Neural cell (in vitro differentiated cells): ENCODE measurements around the gene AP3S2. TPM values are rescaled to one million over a fixed set of nuclear protein-coding genes. Genes with fewer than 3 reads are reported as not detected.

Source experiments
- H2AFZ ChIP-seq: fragments of 200-600, 300-800 bp; sonication (generic), shearing (Covaris generic); 2 replicates; pipeline ENCODE4 v1.6.0; 2014; ENCODE audit warnings: low read depth, mild to moderate bottlenecking, antibody characterized with exemption, low read length, moderate library complexity
- H3F3A ChIP-seq: fragments of 200-600 bp; shearing (Covaris generic); 2 replicates; pipeline ENCODE4 v1.6.1; 2016; ENCODE audit warnings: mild to moderate bottlenecking, moderate library complexity, mixed read lengths, antibody characterized with exemption, low read length; ENCODE audit not compliant: insufficient read depth, poor library complexity, severe bottlenecking
- H3K27ac ChIP-seq: fragments of 200-600, 300-800 bp; sonication (generic), shearing (Covaris generic); 2 replicates; pipeline ENCODE4 v1.5.1; 2014; ENCODE audit warnings: mild to moderate bottlenecking, low read length, moderate library complexity
- H3K27me3 ChIP-seq: fragments of 300-800, 200-600 bp; sonication (generic), shearing (Covaris generic); 2 replicates; pipeline ENCODE4 v1.6.0; 2014; ENCODE audit warnings: mild to moderate bottlenecking, low read depth, low read length, moderate library complexity; ENCODE audit not compliant: insufficient read depth
- H3K36me3 ChIP-seq: fragments of 300-800, 200-600 bp; sonication (generic), shearing (Covaris generic); 2 replicates; pipeline ENCODE4 v1.5.1; 2014; ENCODE audit warnings: mild to moderate bottlenecking, antibody characterized with exemption, low read length, moderate library complexity; ENCODE audit not compliant: insufficient read depth
- H3K4me2 ChIP-seq: fragments of 300-800, 200-600 bp; sonication (generic), shearing (Covaris generic); 2 replicates; pipeline ENCODE4 v1.6.0; 2014; ENCODE audit warnings: mild to moderate bottlenecking, low read length
- H3K4me3 ChIP-seq: fragments of 300-800, 200-600 bp; sonication (generic), shearing (Covaris generic); 2 replicates; pipeline ENCODE4 v1.5.1; 2014; ENCODE audit warnings: mild to moderate bottlenecking, low read length, moderate library complexity
- H3K79me2 ChIP-seq: fragments of 200-600 bp; shearing (Covaris generic); replicated peaks from 2 replicates; pipeline ENCODE4 v1.6.0; 2014; ENCODE audit warnings: mild to moderate bottlenecking, low read length, moderate library complexity; ENCODE audit not compliant: insufficient read depth
- H3K9ac ChIP-seq: fragments of 300-800, 200-600 bp; sonication (generic), shearing (Covaris generic); 2 replicates; pipeline ENCODE4 v1.6.1; 2016; ENCODE audit warnings: mild to moderate bottlenecking, low read length, mixed read lengths
- H3K9me2 ChIP-seq: fragments of 200-600 bp; shearing (Covaris generic); 2 replicates; pipeline ENCODE4 v1.6.1; 2016; ENCODE audit warnings: mild to moderate bottlenecking, low read length, mixed read lengths; ENCODE audit not compliant: insufficient read depth
- H3K9me3 ChIP-seq: fragments of 200-600, 300-800 bp; sonication (generic), shearing (Covaris generic); 2 replicates; pipeline ENCODE4 v1.6.1; 2016; ENCODE audit warnings: mild to moderate bottlenecking, mixed run types, low read length, moderate library complexity, mixed read lengths
- H4K20me1 ChIP-seq: fragments of 200-600 bp; shearing (Covaris generic); 2 replicates; pipeline ENCODE4 v1.6.1; 2016; ENCODE audit warnings: mild to moderate bottlenecking, mixed run types; ENCODE audit not compliant: insufficient read depth
- CTCF ChIP-seq: fragments of 450-650 bp; IDR thresholded peaks from 2 replicates; pipeline ENCODE4 v1.5.1; 2014; ENCODE audit warnings: antibody characterized with exemption, mild to moderate bottlenecking, moderate library complexity; ENCODE audit not compliant: poor library complexity, severe bottlenecking
- EP300 ChIP-seq: fragments of 450-650 bp; conservative IDR thresholded peaks from 2 replicates; pipeline ENCODE4 v1.6.1; 2014; ENCODE audit warnings: antibody characterized with exemption, mild to moderate bottlenecking, moderate library complexity; ENCODE audit not compliant: poor library complexity, severe bottlenecking
- EZH2 ChIP-seq: fragments of 200-600, 300-800 bp; shearing (Covaris generic), sonication (generic); IDR thresholded peaks from 2 replicates; pipeline ENCODE4 v1.6.1; 2014; ENCODE audit warnings: antibody characterized with exemption, low read length, borderline replicate concordance, mild to moderate bottlenecking; ENCODE audit not compliant: insufficient read depth, poor library complexity, severe bottlenecking
- MXI1 ChIP-seq: fragments of 450-650 bp; conservative IDR thresholded peaks from 2 replicates; pipeline ENCODE4 v1.6.1; 2014; ENCODE audit warnings: antibody characterized with exemption, mild to moderate bottlenecking; ENCODE audit not compliant: poor library complexity, severe bottlenecking
- POLR2AphosphoS5 ChIP-seq: IDR thresholded peaks from 2 replicates; pipeline ENCODE4 v1.6.1; 2012
- RAD21 ChIP-seq: fragments of 450-650 bp; conservative IDR thresholded peaks from 2 replicates; pipeline ENCODE4 v1.6.1; 2014; ENCODE audit warnings: antibody characterized with exemption, mild to moderate bottlenecking, moderate library complexity
- REST ChIP-seq: IDR thresholded peaks from 2 replicates; pipeline ENCODE4 v1.6.1; 2012; ENCODE audit warnings: borderline replicate concordance
- SMC3 ChIP-seq: fragments of 450-650 bp; conservative IDR thresholded peaks from 2 replicates; pipeline ENCODE4 v1.6.1; 2014; ENCODE audit warnings: antibody characterized with exemption, mild to moderate bottlenecking, moderate library complexity; ENCODE audit not compliant: poor library complexity
- TAF1 ChIP-seq: IDR thresholded peaks from 2 replicates; pipeline ENCODE4 v1.6.1; 2012; ENCODE audit warnings: low read depth
- polyA plus RNA-seq: library from polyadenylated mRNA; depleted of rRNA; stranded (reverse); fragments of >200 nt; gene quantifications from 2 replicates; pipeline ENCODE4 v1.2.3, GENCODE V29; 2014

The AP3S2 gene
- polyA plus RNA-seq, 1 donor from 2014 or later = 47.6 TPM

DNA sequence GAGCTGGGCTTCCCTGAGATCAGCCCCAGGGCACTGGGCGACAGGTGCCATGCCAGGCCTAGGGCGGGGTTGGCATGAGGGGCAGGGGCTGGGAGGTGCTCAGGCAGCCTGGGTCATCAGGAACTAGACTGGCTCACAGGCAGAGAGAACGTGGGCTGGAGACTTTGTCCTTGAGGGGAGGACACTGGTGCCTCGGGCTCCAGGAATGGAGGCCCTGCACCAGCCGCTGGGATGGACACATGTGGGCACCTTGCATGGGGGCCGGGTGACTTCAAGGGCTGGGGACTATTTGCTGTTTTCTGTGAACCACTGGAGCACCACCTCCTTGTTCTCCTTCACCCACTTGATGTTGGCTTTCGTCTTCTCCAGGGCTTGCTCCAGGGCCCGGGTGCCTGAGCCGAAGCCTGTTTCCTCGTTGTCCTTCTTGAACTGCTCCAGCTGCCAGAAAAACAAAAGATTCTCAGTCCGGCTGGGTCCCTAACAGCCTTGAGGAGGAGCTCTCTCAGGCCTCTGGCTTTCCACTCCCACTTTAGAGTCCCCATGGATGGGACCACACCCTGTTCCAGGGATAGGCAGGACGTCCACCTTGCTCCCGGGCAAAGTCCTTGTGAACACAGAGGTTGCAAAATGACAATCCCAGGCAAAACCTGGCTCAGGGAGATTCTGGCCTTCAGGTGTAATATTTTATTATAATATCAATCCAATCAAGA is 108.6 kb downstream of the AP3S2 start:
- H3F3A ChIP-seq = no peaks in the 10 kb centered on the region
- H3K4me2 ChIP-seq = no peak overlapping the region
- H3K27ac ChIP-seq = no peak overlapping the region
- no peaks in the 10 kb centered on the region for H4K20me1 ChIP-seq
- H3K27me3 ChIP-seq = no peaks in the 10 kb centered on the region
- TF ChIP-seq CTCF (no peak), SMC3 (no peak), TAF1 (no peak)
- no peaks in the 10 kb centered on the region for H3K36me3 ChIP-seq
- no peaks in the 10 kb centered on the region for H3K9me2 ChIP-seq
- peaks cover 8% of the 10 kb centered on the region for H3K9me3 ChIP-seq
- no peak overlapping the region for H2AFZ ChIP-seq
- no peak overlapping the region for H3K4me3 ChIP-seq
- no peaks in the 10 kb centered on the region for H3K79me2 ChIP-seq
- H3K9ac ChIP-seq = no peak overlapping the region

- no peaks in the 10 kb centered on the region for H3K79me2 ChIP-seq
- H3K9me2 ChIP-seq = no peaks in the 10 kb centered on the region
- H3F3A ChIP-seq = no peaks in the 10 kb centered on the region
- H3K9ac ChIP-seq = no peak overlapping the region
- no peaks in the 10 kb centered on the region for H3K27me3 ChIP-seq
- no peaks in the 10 kb centered on the region for H4K20me1 ChIP-seq
- no peak overlapping the region for H3K4me3 ChIP-seq
- TF ChIP-seq TAF1 (no peak), EP300 (no peak), POLR2AphosphoS5 (no peak), SMC3 (no peak), EZH2 (no peak), RAD21 (no peak), REST (no peak), MXI1 (no peak), CTCF (no peak)
- H2AFZ ChIP-seq = no peak overlapping the region
- H3K9me3 ChIP-seq = peaks cover 8% of the 10 kb centered on the region
- H3K4me2 ChIP-seq = no peak overlapping the region
- no peak overlapping the region for H3K27ac ChIP-seq
- no peaks in the 10 kb centered on the region for H3K36me3 ChIP-seq
Measured at GRCh38 chr15:89784686-89784960, 109.2 kb downstream of the AP3S2 start.
